ENCODE data around the gene SEMG2.

SEMG2 gene

GRCh38 chr20:45263556-45264266 lies 42.5 kb downstream of the SEMG2 start:
- no peak overlapping the region for H3K4me2 ChIP-seq (ENCODE audit: insufficient read depth, low read length)
- no peak for ATAC-seq (ENCODE audit: insufficient read depth, low read depth)
- no peak overlapping the region for H3K4me3 ChIP-seq (ENCODE audit: low read depth in 1 of 2, low read length in 2 of 2)
- no peak overlapping the region for H2AFZ ChIP-seq (ENCODE audit: low read depth, low read length)
- H3K27ac ChIP-seq (ENCODE audit: low read length) = no peak overlapping the region
- no peak for DNase-seq
- H3K36me3 ChIP-seq (ENCODE audit: insufficient read depth, low read length) = no peaks in the 10 kb centered on the region
- no peaks in the 10 kb centered on the region for H4K20me1 ChIP-seq (ENCODE audit: insufficient read depth, low read length)
- TF ChIP-seq EZH2 (IDR thresholded peaks at IDR 0.05; ENCODE audit: borderline replicate concordance, low read depth, low read length, severe bottlenecking) (no peak), CTCF (IDR thresholded peaks at IDR 0.05; ENCODE audit: borderline replicate concordance, extremely low read depth, low read length, poor library complexity, severe bottlenecking) (no peak)
- H3K9me3 ChIP-seq (ENCODE audit: insufficient read depth, low read length, severe bottlenecking) = no peaks in the 10 kb centered on the region
- H3K9ac ChIP-seq (ENCODE audit: low read depth, low read length) = no peak overlapping the region
- H3K79me2 ChIP-seq (ENCODE audit: insufficient read depth, low read length) = no peaks in the 10 kb centered on the region
- H3K27me3 ChIP-seq (ENCODE audit: insufficient read depth, low read length, poor library complexity) = peaks cover 65% of the 10 kb centered on the region
- H3K4me1 ChIP-seq (ENCODE audit: insufficient read depth, low read length) = no peaks in the 10 kb centered on the region

GRCh38 chr20:45266977-45267376 lies 45.8 kb downstream of the SEMG2 start:
- no peaks in the 10 kb centered on the region for H4K20me1 ChIP-seq (ENCODE audit: insufficient read depth, low read length)
- H3K4me2 ChIP-seq (ENCODE audit: insufficient read depth, low read length) = no peak overlapping the region
- no peak overlapping the region for H2AFZ ChIP-seq (ENCODE audit: low read depth, low read length)
- TF ChIP-seq EZH2 (IDR thresholded peaks at IDR 0.05; ENCODE audit: borderline replicate concordance, low read depth, low read length, severe bottlenecking) (no peak), CTCF (IDR thresholded peaks at IDR 0.05; ENCODE audit: borderline replicate concordance, extremely low read depth, low read length, poor library complexity, severe bottlenecking) (no peak)
- ATAC-seq (ENCODE audit: insufficient read depth, low read depth) = no peak
- H3K36me3 ChIP-seq (ENCODE audit: insufficient read depth, low read length) = no peaks in the 10 kb centered on the region
- no peak overlapping the region for H3K9ac ChIP-seq (ENCODE audit: low read depth, low read length)
- no peaks in the 10 kb centered on the region for H3K4me1 ChIP-seq (ENCODE audit: insufficient read depth, low read length)
- no peaks in the 10 kb centered on the region for H3K9me3 ChIP-seq (ENCODE audit: insufficient read depth, low read length, severe bottlenecking)
- no peak overlapping the region for H3K27ac ChIP-seq (ENCODE audit: low read length)
- no peaks in the 10 kb centered on the region for H3K79me2 ChIP-seq (ENCODE audit: insufficient read depth, low read length)
- H3K27me3 ChIP-seq (ENCODE audit: insufficient read depth, low read length, poor library complexity) = peaks cover 49% of the 10 kb centered on the region
- H3K4me3 ChIP-seq (ENCODE audit: low read depth in 1 of 2, low read length in 2 of 2) = no peak overlapping the region
- DNase-seq = no peak

GRCh38 chr20:45268531-45268930 lies 47.4 kb downstream of the SEMG2 start:
- no peak for ATAC-seq (ENCODE audit: insufficient read depth, low read depth)
- TF ChIP-seq CTCF (IDR thresholded peaks at IDR 0.05; ENCODE audit: borderline replicate concordance, extremely low read depth, low read length, poor library complexity, severe bottlenecking) (no peak), EZH2 (IDR thresholded peaks at IDR 0.05; ENCODE audit: borderline replicate concordance, low read depth, low read length, severe bottlenecking) (no peak)
- no peaks in the 10 kb centered on the region for H3K36me3 ChIP-seq (ENCODE audit: insufficient read depth, low read length)
- no peak overlapping the region for H3K4me2 ChIP-seq (ENCODE audit: insufficient read depth, low read length)
- no peak overlapping the region for H3K4me3 ChIP-seq (ENCODE audit: low read depth in 1 of 2, low read length in 2 of 2)
- H3K27ac ChIP-seq (ENCODE audit: low read length) = no peak overlapping the region
- H3K79me2 ChIP-seq (ENCODE audit: insufficient read depth, low read length) = no peaks in the 10 kb centered on the region
- no peak for DNase-seq
- peaks cover 42% of the 10 kb centered on the region for H3K27me3 ChIP-seq (ENCODE audit: insufficient read depth, low read length, poor library complexity)
- no peaks in the 10 kb centered on the region for H3K4me1 ChIP-seq (ENCODE audit: insufficient read depth, low read length)
- no peaks in the 10 kb centered on the region for H3K9me3 ChIP-seq (ENCODE audit: insufficient read depth, low read length, severe bottlenecking)
- H2AFZ ChIP-seq (ENCODE audit: low read depth, low read length) = no peak overlapping the region
- no peak overlapping the region for H3K9ac ChIP-seq (ENCODE audit: low read depth, low read length)
- H4K20me1 ChIP-seq (ENCODE audit: insufficient read depth, low read length) = no peaks in the 10 kb centered on the region

All from DND-41 (cell line).